22Rv1 (cell line): Measurements from ENCODE around the gene KCNQ1.

Experiments
- H3K27ac ChIP-seq: fragments of 450-650 bp; 2 replicates; pipeline ENCODE4 v1.5.1; 2017
- ZFX ChIP-seq: fragments of 450-650 bp; IDR thresholded peaks from 2 replicates; pipeline ENCODE4 v1.6.1; 2017; ENCODE audit warnings: antibody characterized with exemption, borderline replicate concordance
- TF ChIP-seq, protein P1 (sequence below): fragments of 450-650 bp; IDR thresholded peaks from 2 replicates; pipeline ENCODE4 v1.5.1; 2017; ENCODE audit warnings: mild to moderate bottlenecking

Gene KCNQ1

DNA sequence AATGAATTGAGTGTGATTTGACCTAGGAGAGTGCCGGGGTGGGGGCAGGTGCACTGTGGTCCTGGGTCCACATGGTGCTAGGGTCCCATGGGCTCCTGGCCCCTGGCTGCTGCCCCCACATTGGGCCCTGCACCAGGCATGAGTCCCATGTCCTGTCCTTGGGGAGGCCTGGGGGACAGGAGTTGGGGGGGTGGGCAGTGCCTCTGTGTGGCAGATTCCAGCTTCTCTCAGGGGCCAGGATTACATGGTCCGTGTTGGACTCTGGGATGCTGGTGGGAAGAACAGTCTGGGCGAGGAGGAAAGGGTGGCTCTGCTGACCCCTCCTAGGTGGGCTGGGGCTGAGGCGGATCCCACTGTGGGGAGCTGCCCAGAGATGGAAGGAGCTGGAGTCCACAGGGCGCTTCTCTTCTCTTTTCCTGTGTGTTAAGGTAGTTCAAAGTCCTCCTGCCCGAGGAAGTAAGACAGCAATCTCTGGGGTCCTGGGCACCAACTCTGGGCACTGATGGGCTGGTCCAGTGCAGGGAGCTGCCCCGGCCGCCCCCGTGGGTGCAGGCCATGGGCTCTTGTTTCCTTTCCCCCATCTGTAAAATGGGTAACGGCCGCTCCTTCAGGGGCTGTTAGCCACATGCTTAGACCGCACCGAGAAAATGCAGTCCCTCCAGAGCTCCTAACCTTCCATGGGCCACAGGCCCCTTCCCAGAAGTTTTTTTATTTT, 19.8 kb downstream of the KCNQ1 start:
- H3K27ac ChIP-seq = no peak overlapping the region
- TF ChIP-seq, protein P1, sequence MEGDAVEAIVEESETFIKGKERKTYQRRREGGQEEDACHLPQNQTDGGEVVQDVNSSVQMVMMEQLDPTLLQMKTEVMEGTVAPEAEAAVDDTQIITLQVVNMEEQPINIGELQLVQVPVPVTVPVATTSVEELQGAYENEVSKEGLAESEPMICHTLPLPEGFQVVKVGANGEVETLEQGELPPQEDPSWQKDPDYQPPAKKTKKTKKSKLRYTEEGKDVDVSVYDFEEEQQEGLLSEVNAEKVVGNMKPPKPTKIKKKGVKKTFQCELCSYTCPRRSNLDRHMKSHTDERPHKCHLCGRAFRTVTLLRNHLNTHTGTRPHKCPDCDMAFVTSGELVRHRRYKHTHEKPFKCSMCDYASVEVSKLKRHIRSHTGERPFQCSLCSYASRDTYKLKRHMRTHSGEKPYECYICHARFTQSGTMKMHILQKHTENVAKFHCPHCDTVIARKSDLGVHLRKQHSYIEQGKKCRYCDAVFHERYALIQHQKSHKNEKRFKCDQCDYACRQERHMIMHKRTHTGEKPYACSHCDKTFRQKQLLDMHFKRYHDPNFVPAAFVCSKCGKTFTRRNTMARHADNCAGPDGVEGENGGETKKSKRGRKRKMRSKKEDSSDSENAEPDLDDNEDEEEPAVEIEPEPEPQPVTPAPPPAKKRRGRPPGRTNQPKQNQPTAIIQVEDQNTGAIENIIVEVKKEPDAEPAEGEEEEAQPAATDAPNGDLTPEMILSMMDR = no peak
- no peak for TF ChIP-seq ZFX

DNA sequence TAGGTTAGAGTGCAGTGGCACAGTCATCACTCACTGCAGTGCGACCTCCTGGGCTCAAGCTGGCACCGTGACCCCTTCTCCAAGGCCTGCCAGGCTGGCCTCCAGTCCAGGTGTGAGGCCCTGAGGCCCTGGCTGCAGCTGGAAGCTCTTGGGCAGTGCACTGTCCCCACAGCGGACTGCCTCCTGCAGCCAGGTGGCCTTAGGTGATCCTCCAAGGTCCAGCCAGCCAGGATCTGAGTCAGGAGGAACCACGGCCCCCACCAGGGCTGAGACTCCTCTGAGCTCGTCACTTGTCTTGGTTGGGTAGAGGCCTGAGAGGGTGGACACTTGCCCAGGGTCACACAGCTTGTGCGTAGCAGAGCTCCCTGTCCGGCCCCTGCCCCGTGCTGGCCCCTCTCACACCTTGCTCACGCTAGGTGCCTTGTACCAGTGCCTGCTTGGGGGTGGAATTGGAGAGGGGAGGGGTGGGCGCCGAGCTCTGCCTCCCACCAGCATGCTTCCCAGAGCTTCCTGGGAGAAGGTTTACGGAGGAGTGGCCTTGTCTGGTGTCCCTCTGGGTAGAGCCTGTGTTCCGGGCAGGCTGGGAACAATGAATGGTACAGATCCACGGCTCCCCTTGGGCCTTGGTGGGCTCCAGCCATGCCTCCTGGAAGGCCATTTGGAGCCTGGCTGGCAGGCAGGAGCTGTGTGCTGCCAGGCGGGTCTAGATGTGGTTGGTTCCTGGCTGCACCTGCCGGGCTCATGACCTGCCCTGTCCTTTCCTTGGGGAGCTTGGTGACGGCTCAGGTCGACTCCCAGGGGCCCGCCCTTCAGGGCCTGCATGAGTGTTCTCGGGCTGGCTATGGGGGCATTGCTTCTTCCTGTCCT, 20.6 kb downstream of the KCNQ1 start:
- TF ChIP-seq ZFX = no peak
- TF ChIP-seq, protein P1 = no peak
- H3K27ac ChIP-seq = no peak overlapping the region

DNA sequence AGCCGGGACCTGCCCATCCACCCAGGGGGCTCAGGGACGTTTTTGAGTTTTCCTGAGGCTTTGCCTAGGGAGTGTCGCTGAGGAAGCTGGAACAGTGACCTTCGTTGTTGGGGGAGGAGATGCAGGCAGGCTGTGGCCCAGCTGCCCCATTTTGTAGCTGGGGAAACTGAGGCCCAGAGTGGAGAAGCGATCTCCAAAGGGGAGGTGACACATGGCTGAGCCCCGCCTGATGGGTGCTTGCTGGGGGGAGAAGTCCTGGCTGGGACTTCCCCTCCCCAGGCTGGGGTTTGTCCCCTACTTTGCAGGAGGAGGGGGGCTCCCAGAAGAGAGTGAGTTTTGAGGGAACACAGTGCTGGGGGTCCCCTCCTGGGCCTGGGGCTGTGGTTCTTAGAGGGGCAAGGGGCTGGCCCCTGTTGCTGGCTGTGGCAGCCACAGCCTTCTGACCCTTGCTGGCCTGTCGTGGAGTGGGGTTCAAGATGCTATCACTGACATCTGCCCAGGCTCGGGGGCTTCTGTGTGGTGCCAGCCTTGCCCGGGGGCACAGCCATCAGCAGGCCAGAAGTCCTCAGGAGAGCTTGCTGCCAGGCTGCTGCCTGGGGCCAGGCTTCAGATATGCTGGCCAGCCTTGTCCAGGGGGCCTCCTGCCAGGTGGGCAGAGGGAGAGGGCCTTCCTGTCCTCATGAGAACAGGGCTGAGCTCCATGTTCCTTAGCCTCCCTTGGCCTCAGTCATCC, 21.4 kb downstream of the KCNQ1 start:
- H3K27ac ChIP-seq = no peak overlapping the region
- TF ChIP-seq ZFX = no peak
- TF ChIP-seq, protein P1 = no peak

DNA sequence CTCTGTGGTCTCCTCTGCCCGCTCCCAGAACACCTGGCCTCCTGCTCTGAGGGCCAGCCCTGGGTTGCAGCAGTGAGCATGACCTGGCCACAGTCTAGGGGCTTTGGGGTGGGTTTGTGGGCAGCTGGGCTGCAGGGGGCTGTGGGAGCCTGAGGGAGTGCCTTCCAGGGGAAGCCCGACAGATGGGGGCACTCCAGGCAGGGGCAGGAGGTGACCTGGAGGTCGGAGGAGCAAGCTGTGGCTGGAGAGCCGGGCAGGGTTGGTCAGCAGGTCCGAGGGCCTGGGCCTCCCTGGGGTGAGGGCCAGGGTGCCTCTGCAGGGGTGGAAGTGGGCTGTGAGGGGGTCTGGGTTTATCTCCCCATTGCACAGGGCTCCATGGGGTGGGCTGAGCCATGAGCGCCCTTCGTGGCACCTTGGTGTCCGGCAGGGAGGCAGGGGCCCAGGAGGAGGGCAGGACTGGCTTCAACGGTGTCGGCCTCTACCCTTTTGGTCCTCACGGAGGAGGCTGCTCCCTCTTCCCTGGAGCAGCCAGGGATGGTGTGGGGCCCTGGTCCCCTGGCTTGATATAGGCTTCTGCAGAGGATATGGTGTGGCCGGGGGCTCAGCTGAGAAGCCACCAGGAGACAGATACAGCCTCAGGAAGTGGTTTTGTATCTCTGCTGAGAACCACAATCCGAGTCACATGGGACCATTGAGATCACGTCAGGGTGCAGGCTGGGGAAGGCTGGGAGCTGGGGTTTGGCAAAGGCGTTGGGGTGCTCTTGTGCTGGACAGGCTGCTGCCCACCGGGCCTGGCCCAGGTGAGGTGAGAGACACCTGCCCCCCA, 22.3 kb downstream of the KCNQ1 start:
- no peak overlapping the region for H3K27ac ChIP-seq
- TF ChIP-seq, protein P1 = no peak
- TF ChIP-seq ZFX = no peak

DNA sequence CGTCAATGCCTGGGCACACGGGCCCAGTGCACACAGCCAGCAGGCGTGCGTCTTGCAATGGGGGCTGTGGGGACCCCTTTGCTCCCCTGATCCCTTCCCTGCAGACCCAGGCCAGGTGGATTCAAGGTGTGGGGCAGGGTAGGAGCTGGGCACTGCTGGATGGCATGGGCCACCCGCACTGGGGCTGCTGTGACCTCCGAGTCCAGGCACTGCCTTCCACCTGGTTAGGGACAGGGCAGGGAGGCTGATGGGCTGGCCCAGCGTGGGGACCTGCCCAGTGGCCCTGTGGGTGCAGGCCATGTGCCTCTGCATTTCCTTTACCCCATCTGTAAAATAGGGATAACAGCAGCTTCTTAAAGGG, 22.9 kb downstream of the KCNQ1 start:
- no peak overlapping the region for H3K27ac ChIP-seq
- TF ChIP-seq ZFX = no peak
- TF ChIP-seq, protein P1 = no peak

DNA sequence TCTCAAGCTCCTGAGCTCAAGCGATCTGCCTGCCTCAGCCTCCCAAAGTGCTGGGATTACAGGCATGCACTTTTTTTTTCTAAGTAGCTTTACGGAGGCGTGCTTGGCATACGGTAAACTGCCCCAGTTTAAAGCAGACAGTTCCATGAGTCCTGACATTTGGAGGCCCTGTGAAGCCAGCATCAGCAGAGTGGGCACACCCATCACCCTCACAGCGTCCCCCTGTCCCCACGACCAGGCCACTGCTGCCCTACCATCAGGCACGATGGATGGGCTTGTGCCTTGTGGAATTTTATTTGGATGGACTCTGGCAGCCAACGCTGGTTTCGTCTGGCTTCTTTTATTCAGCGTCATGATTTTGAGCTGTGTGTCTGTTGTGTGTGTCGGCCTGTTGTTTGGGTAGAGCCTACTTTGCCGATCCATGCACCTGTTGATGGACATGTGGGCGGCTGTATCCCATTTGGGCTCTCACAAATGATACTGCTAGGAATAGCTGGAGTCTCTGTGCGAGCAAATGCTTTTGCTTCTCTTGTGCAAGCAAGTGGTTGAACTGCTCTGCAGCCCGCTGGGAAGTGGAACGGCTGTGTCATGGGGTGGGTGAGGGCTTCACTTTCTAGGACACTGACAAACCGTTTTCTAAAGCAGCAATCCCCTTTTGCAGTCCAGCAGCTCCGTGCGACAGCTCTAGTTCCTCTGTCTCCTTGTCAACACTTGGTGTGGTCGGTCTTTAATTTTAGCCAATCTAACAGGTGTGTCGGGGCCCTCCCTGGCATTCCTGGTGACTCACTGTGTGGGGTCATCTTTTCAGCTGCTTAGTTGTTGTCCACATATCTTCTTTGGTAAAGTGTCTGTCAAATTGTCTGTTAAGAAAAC, 23.8 kb downstream of the KCNQ1 start:
- TF ChIP-seq, protein P1 = no peak
- no peak for TF ChIP-seq ZFX
- H3K27ac ChIP-seq = no peak overlapping the region
